HepG2 (cell line): ENCODE measurements around the gene TYW1B. TPM values are rescaled to one million over a fixed set of nuclear protein-coding genes. Genes with fewer than 3 reads are reported as not detected.

Source experiments
- ATAC-seq: fragments of 200-7000 bp; cut with Tn5 transposase; 3 replicates; pipeline ENCODE4 v1.9.1; 2020; ENCODE audit warnings: mild to moderate bottlenecking, moderate library complexity
- BruUV-seq: library from RNA; stranded (reverse); fragments of 400-500 nt; replicated peaks from 2 replicates; lab custom pipeline; 2021; lab: Mats Ljungman, UMichigan
- CTCF ChIA-PET: fragments of 300-600 bp; formaldehyde crosslinking; extraction: SDS; loops from one replicate; lab custom pipeline; 2021; ENCODE audit warnings: low total read pairs, inconsistent platforms, low intra/inter-chr PET ratio; lab: Yijun Ruan, JAX
- POLR2A ChIA-PET: fragments of 350-600 bp; sonication (Branson Sonifier 250); formaldehyde crosslinking; loops from one replicate; lab custom pipeline; 2020; ENCODE audit warnings: antibody characterized with exemption, inconsistent platforms; lab: Yijun Ruan, JAX
- DNase-seq: peaks from one replicate; pipeline ENCODE4 v3.0.0-alpha.2; 2015; ENCODE audit warnings: low spot score
- FAIRE-seq: peaks from 3 replicates; lab custom pipeline; 2011; peaks lifted over from hg19 to GRCh38; lab: Jason Lieb, UNC
- H2AFZ ChIP-seq: one replicate; pipeline ENCODE4 v1.6.1; 2011; ENCODE audit warnings: low read length, inconsistent platforms
- H3K27ac ChIP-seq: fragments of 300-600 bp; 3 replicates; pipeline ENCODE4 v1.8.0; 2011; ENCODE audit warnings: mixed run types, mild to moderate bottlenecking, mixed read lengths, low read length, inconsistent platforms; ENCODE audit not compliant: insufficient read depth; ENCODE audit errors: extremely low read length
- H3K27me3 ChIP-seq, 2 experiments: fragments of 200-600 bp in 1 of 2; 2 replicates in 1 of 2; 3 replicates in 1 of 2; pipeline versions ENCODE4 v1.6.0 to v1.8.0; 2011; ENCODE audit warnings: low read length in 2 of 2, mild to moderate bottlenecking in 2 of 2, moderate library complexity in 2 of 2, inconsistent platforms in 1 of 2; ENCODE audit not compliant: insufficient read depth in 2 of 2, control insufficient read depth in 1 of 2
- H3K36me3 ChIP-seq, 2 experiments: fragments of 200-600 bp in 1 of 2; replicated peaks in 1 of 2; 2 replicates in 1 of 2; 3 replicates in 1 of 2; pipeline versions ENCODE4 v1.5.1 to v1.8.0; 2011; ENCODE audit warnings: low read length in 2 of 2, inconsistent platforms in 1 of 2; ENCODE audit not compliant: insufficient read depth in 2 of 2, control insufficient read depth in 1 of 2
- H3K4me1 ChIP-seq: 2 replicates; pipeline ENCODE4 v1.5.1; 2012; ENCODE audit warnings: low read length, inconsistent platforms; ENCODE audit not compliant: insufficient read depth
- H3K4me2 ChIP-seq: 2 replicates; pipeline ENCODE4 v1.6.0; 2011; ENCODE audit warnings: low read depth, low read length, inconsistent platforms
- H3K4me3 ChIP-seq, 3 experiments: fragments of 200-600 bp in 1 of 3; sonication (generic), shearing (Covaris generic) in 1 of 3; replicated peaks in 1 of 3; 2 replicates each; pipeline ENCODE4 v1.5.1; 2011 to 2016; ENCODE audit warnings: low read length in 3 of 3, inconsistent platforms in 2 of 3, low read depth in 2 of 3, mild to moderate bottlenecking in 2 of 3, control low read depth in 1 of 3, mixed read lengths in 1 of 3; ENCODE audit not compliant: insufficient read depth in 1 of 3
- H3K79me2 ChIP-seq: one replicate; pipeline ENCODE4 v1.6.1; 2011; ENCODE audit warnings: low read length, inconsistent platforms; ENCODE audit not compliant: insufficient read depth
- H3K9ac ChIP-seq: 2 replicates; pipeline ENCODE4 v1.6.0; 2011; ENCODE audit warnings: mild to moderate bottlenecking, low read depth, low read length, inconsistent platforms; ENCODE audit not compliant: insufficient read depth
- H3K9me3 ChIP-seq: 2 replicates; pipeline ENCODE4 v1.5.1; 2012; ENCODE audit warnings: mild to moderate bottlenecking, low read length
- H4K20me1 ChIP-seq: 2 replicates; pipeline ENCODE4 v1.6.0; 2011; ENCODE audit warnings: inconsistent platforms, mild to moderate bottlenecking, low read length, moderate library complexity; ENCODE audit not compliant: insufficient read depth
- ATM ChIP-seq: fragments of 450-650 bp; IDR thresholded peaks from 2 replicates; pipeline ENCODE4 v1.7.1; 2017; ENCODE audit warnings: mild to moderate bottlenecking, borderline replicate concordance
- HMGA1 ChIP-seq: sonication (generic); formaldehyde crosslinking; conservative IDR thresholded peaks from 2 replicates; pipeline ENCODE4 v1.4.0; 2020; ENCODE audit warnings: missing genetic modification reagents
- HNF1B ChIP-seq: sonication (generic); formaldehyde crosslinking; IDR thresholded peaks from 2 replicates; pipeline ENCODE4 v1.5.1; 2020; ENCODE audit warnings: mild to moderate bottlenecking, moderate library complexity, missing genetic modification reagents
- KAT7 ChIP-seq: IDR thresholded peaks from 2 replicates; pipeline ENCODE4 v1.6.1; 2018; ENCODE audit warnings: borderline replicate concordance, missing compliant biosample characterization
- KDM1A ChIP-seq: IDR thresholded peaks from 2 replicates; pipeline ENCODE4 v1.6.1; 2016; ENCODE audit warnings: missing compliant biosample characterization
- KMT2A ChIP-seq: sonication (generic); formaldehyde crosslinking; IDR thresholded peaks from 2 replicates; pipeline ENCODE4 v1.4.0; 2020; ENCODE audit warnings: missing genetic modification reagents
- PLRG1 ChIP-seq: fragments of 450-650 bp; conservative IDR thresholded peaks from 2 replicates; pipeline ENCODE4 v1.6.1; 2016
- POGZ ChIP-seq: sonication (generic); formaldehyde crosslinking; IDR thresholded peaks from 2 replicates; pipeline ENCODE4 v1.4.0; 2020; ENCODE audit warnings: mild to moderate bottlenecking, missing genetic modification reagents
- SIN3B ChIP-seq: fragments of 150-350 bp; IDR thresholded peaks from 2 replicates; pipeline ENCODE4 v1.6.1; 2014; ENCODE audit warnings: low read length
- TEAD3 ChIP-seq: optimal IDR thresholded peaks from 2 replicates; pipeline ENCODE3; 2016; ENCODE audit warnings: borderline replicate concordance
- ZNF121 ChIP-seq: sonication (generic); formaldehyde crosslinking; IDR thresholded peaks from 2 replicates; pipeline ENCODE4 v1.5.0; 2020; ENCODE audit warnings: mild to moderate bottlenecking, missing genetic modification reagents
- ZNF512 ChIP-seq: sonication (generic); formaldehyde crosslinking; IDR thresholded peaks from 2 replicates; pipeline ENCODE4 v1.4.0; 2020; ENCODE audit warnings: mild to moderate bottlenecking, missing genetic modification reagents
- ZNF562 ChIP-seq: sonication (generic); formaldehyde crosslinking; IDR thresholded peaks from 2 replicates; pipeline ENCODE4 v1.8.0; 2022; ENCODE audit warnings: missing genetic modification reagents, borderline replicate concordance
- ZNF569 ChIP-seq: sonication (generic); formaldehyde crosslinking; IDR thresholded peaks from 2 replicates; pipeline ENCODE4 v1.5.0; 2020; ENCODE audit warnings: mild to moderate bottlenecking, missing genetic modification reagents, moderate library complexity, borderline replicate concordance
- ZNF589 ChIP-seq: sonication (generic); formaldehyde crosslinking; conservative IDR thresholded peaks from 2 replicates; pipeline ENCODE4 v1.8.0; 2022; ENCODE audit warnings: mild to moderate bottlenecking, moderate library complexity, missing genetic modification reagents
- WGBS: methylation state at CpG from one replicate; pipeline ENCODE4 v1.1.6; 2017; ENCODE audit warnings: low lambda C conversion rate; 5-methylcytosine and 5-hydroxymethylcytosine counted together
- in situ Hi-C: cut with HindIII; loops from 2 replicates; pipeline ENCODE4 v1.10.0; 2017; ENCODE audit warnings: low pct_unique_long_range_greater_than_20kb; ENCODE audit not compliant: extremely low pct_ligation_motif_present
- intact Hi-C: fragments of 100-400 bp; cut with micrococcal nuclease; formaldehyde crosslinking; loops from one replicate; pipeline ENCODE4 v1.10.0; 2022; ENCODE audit not compliant: unreplicated experiment
- polyA plus RNA-seq, 8 experiments: library from polyadenylated mRNA; depleted of rRNA in 3 of 8; stranded (reverse) in 7 of 8; unstranded in 1 of 8; fragments of >200 nt; fragmentation: Illumina TruSeq in 4 of 8; extraction: Trizol in 4 of 8; gene quantifications; 2 replicates each; pipeline versions ENCODE4 v1.2.1 to v1.2.3, GENCODE V29; 2011 to 2016; ENCODE audit warnings: low read depth in 4 of 8, missing spikeins in 1 of 8, mixed read lengths in 1 of 8; ENCODE audit not compliant: insufficient read depth in 1 of 8
- total RNA-seq, 5 experiments: library from RNA; depleted of rRNA; stranded (reverse); fragments of >200 nt; fragmentation: Illumina TruSeq; extraction: Trizol; gene quantifications; 2 replicates each; pipeline ENCODE4 v1.2.3, GENCODE V29; 2016; ENCODE audit warnings: low read depth in 1 of 5
- TF ChIP-seq, protein P1 (sequence below): sonication (generic); formaldehyde crosslinking; IDR thresholded peaks from one replicate; pipeline ENCODE4 v1.5.1; 2020; ENCODE audit warnings: mild to moderate bottlenecking, missing genetic modification reagents; ENCODE audit errors: not compliant biosample characterization

The TYW1B gene
- total and polyA plus RNA-seq, 2 of the 13 experiments (the other 11 are each of a cell fraction or from before 2014, with no cell fraction given) = 2.0 to 5.5 TPM

- in situ Hi-C loops = no loop called here
- CTCF ChIA-PET = no interaction called here
- no peak for TF ChIP-seq POGZ (CRISPR knock-in tag)
- 0 out of 2 replicates have a peak, but pooled peaks have one; percentile 14 for TF ChIP-seq KDM1A (CRISPR knock-in tag)
- TF ChIP-seq KMT2A (CRISPR knock-in tag) = no peak
- TF ChIP-seq SIN3B = no peak
- no peak for TF ChIP-seq ZNF569
- TF ChIP-seq KAT7 (CRISPR knock-in tag) = no peak
- no peak for TF ChIP-seq PLRG1
- no peak for TF ChIP-seq ZNF589
- TF ChIP-seq HNF1B (CRISPR knock-in tag) = no peak
- peak; percentile 67 for TF ChIP-seq TEAD3
- no peak for TF ChIP-seq ZNF562 (CRISPR knock-in tag)
- no peak for TF ChIP-seq HMGA1
- TF ChIP-seq ZNF121 (CRISPR knock-in tag) = peak; percentile 74; the same call in 1 of the 2 replicates
- no peak for TF ChIP-seq ZNF512
- TF ChIP-seq ATM = no peak
- TF ChIP-seq, protein P1, sequence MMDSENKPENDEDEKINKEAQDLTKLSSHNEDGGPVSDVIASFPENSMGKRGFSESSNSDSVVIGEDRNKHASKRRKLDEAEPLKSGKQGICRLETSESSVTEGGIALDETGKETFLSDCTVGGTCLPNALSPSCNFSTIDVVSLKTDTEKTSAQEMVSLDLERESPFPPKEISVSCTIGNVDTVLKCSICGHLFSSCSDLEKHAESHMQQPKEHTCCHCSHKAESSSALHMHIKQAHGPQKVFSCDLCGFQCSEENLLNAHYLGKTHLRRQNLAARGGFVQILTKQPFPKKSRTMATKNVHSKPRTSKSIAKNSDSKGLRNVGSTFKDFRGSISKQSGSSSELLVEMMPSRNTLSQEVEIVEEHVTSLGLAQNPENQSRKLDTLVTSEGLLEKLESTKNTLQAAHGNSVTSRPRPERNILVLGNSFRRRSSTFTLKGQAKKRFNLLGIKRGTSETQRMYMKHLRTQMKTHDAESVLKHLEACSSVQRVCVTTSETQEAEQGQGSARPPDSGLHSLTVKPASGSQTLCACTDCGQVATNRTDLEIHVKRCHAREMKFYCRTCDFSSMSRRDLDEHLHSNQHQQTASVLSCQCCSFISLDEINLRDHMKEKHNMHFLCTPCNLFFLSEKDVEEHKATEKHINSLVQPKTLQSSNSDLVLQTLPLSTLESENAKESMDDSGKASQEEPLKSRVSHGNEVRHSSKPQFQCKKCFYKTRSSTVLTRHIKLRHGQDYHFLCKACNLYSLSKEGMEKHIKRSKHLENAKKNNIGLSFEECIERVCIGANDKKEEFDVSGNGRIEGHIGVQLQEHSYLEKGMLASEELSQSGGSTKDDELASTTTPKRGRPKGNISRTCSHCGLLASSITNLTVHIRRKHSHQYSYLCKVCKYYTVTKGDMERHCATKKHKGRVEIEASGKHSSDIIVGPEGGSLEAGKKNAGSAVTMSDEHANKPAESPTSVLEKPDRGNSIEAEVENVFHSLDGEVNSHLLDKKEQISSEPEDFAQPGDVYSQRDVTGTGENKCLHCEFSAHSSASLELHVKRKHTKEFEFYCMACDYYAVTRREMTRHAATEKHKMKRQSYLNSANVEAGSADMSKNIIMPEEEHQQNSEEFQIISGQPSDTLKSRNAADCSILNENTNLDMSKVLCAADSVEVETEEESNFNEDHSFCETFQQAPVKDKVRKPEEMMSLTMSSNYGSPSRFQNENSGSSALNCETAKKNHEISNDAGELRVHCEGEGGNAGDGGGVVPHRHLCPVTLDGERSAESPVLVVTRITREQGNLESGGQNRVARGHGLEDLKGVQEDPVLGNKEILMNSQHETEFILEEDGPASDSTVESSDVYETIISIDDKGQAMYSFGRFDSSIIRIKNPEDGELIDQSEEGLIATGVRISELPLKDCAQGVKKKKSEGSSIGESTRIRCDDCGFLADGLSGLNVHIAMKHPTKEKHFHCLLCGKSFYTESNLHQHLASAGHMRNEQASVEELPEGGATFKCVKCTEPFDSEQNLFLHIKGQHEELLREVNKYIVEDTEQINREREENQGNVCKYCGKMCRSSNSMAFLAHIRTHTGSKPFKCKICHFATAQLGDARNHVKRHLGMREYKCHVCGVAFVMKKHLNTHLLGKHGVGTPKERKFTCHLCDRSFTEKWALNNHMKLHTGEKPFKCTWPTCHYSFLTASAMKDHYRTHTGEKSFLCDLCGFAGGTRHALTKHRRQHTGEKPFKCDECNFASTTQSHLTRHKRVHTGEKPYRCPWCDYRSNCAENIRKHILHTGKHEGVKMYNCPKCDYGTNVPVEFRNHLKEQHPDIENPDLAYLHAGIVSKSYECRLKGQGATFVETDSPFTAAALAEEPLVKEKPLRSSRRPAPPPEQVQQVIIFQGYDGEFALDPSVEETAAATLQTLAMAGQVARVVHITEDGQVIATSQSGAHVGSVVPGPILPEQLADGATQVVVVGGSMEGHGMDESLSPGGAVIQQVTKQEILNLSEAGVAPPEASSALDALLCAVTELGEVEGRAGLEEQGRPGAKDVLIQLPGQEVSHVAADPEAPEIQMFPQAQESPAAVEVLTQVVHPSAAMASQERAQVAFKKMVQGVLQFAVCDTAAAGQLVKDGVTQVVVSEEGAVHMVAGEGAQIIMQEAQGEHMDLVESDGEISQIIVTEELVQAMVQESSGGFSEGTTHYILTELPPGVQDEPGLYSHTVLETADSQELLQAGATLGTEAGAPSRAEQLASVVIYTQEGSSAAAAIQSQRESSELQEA = no peak
These were observed 73.7 kb downstream of the TYW1B start for GRCh38 chr7:72754312-72754711.

More at GRCh38 chr7:72754312-72754711, 73.7 kb downstream of the TYW1B start:
- POLR2A ChIA-PET = no interaction called here
- Histone ChIP-seq H3K4me2 (no peak overlapping the region), H2AFZ (no peak overlapping the region), H3K27ac (no peak overlapping the region), H3K27me3 (no peaks in the 10 kb centered on the region), H3K36me3 (no peaks in the 10 kb centered on the region), H3K9me3 (peaks cover 10% of the 10 kb centered on the region; the same call in 1 of the 2 replicates), H4K20me1 (no peaks in the 10 kb centered on the region), H3K9ac (no peak overlapping the region), H3K4me3 (no peak overlapping the region), H3K79me2 (no peaks in the 10 kb centered on the region), H3K4me1 (no peaks in the 10 kb centered on the region)
- 78% methylated on average over 7 of the region's 7 CpGs for whole genome bisulfite sequencing
- intact Hi-C loops = no loop called here
- BruUV-seq = no TSS peak
- no peak for ATAC-seq
- peak; percentile 18 for FAIRE-seq
- DNase-seq = peak; percentile 21
